Fibroblast of skin of back (primary cell): ENCODE data around the gene POU2AF3.

Experiments used
- DNase-seq: peaks from one replicate; pipeline ENCODE4 v3.0.0-alpha.2; 2013

Gene POU2AF3

GRCh38 chr11:111353776-111354600 is 55.6 kb downstream of the POU2AF3 start:
- no peak for DNase-seq

GRCh38 chr11:111354601-111354891 is 56.2 kb downstream of the POU2AF3 start:
- no peak for DNase-seq

GRCh38 chr11:111355101-111355500 is 56.8 kb downstream of the POU2AF3 start:
- DNase-seq, result no peak

DNA sequence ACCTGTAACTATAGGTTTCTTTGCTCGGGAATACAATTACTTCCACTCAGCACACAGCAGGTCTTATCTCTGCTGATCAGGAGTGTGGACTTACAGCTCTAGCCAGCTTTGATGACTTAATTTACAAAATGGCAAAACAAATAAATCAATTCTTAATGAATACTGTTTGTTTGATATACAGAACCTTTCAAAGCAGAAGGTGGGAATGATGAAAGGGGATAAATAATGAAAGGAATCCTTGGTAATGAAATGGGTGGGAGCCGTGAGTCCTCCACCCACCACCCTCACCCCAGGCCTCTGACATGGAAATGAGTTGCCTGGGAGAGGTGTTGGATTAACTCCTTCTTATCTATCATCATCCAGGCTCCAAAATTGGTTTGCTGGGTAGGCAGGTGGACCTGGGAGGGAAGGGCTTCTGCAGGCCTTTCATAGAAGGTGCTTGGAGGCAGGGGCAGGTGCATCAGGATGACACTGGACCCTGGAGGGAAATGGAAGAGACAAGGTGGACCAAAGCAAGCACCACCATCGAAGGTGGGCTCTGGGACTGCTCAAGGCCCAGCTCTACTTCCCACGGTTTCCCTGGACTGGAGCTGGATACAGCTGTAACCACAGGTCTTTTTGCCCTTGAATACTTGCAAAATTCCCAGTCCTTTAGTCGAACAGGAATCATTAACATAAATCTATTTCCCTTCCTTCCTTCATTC is 57.8 kb downstream of the POU2AF3 start:
- no peak for DNase-seq

GRCh38 chr11:111356660-111357048 is 58.3 kb downstream of the POU2AF3 start:
- DNase-seq, result no peak

DNA sequence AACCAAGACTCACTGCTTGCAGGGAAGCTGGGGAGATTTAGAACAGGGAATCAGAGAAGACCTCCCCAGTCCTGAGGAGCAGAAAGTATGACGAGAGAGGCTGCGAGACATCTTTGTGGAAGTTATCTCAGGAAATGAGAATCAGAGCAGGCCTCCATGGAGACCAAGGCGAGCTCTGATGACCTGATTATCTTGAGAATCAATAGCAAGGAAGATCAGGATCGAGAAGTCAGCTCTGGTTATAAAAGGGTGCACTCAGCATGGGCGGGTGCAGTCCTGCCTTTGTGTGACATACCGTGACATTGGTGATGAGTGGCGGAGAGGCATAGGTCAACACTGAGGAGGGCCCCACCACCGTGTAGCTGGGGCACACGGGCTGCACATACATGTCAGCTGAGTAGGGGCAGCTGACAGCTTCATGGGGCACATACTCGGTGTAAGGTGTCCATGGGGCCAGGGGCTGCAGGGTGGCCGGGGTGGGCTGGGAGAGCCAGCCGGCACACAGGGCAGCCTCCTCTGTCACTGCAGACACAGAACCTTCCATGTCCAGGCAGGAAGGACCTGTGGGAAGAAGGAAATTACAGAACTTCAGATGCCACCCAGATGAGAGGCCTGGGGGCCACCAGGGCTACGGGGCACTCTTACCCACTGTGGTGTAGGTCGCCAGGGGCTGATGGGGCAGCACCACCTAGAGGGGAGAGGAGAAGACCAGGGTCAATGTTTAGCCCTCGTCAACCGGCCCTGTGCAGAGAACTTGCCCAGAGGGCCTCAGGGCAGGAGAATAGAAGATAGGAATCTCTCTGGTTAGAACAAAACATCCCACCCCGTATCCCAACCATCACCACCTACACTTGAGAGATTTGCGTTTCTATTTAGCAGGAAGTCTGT is 59.0 kb downstream of the POU2AF3 start:
- DNase-seq, result no peak
